Transverse colon (tissue), 4 donors: ENCODE data around the gene ABCG1. TPM values are rescaled to one million over a fixed set of nuclear protein-coding genes. Genes with fewer than 3 reads are reported as not detected.

Experiments used
- DNase-seq: peaks from one replicate; pipeline ENCODE4 v3.0.0-alpha.2; 2019
- H3K27ac ChIP-seq, 4 donors: fragments of 200-600 bp; sonication (generic); 2 replicates each; pipeline ENCODE4 v1.5.1; 2016 to 2018; ENCODE audit warnings: inconsistent platforms in 4 of 4
- H3K27me3 ChIP-seq: fragments of 200-600 bp; sonication (generic); 2 replicates; pipeline ENCODE4 v1.5.1; 2017; ENCODE audit warnings: inconsistent platforms
- H3K36me3 ChIP-seq, 4 donors: fragments of 200-600 bp; sonication (generic); 2 replicates each; pipeline ENCODE4 v1.5.1; 2017 to 2019; ENCODE audit warnings: inconsistent platforms in 4 of 4
- H3K4me1 ChIP-seq, 4 donors: fragments of 200-600 bp; sonication (generic); 2 replicates each; pipeline ENCODE4 v1.5.1; 2017 to 2020; ENCODE audit warnings: inconsistent platforms in 4 of 4
- H3K4me3 ChIP-seq, 4 donors: fragments of 200-600 bp; sonication (generic); 1 replicate in 1 of 4; 2 replicates in 3 of 4; pipeline versions ENCODE4 v1.5.1 to v1.6.1; 2017 to 2019; ENCODE audit warnings: inconsistent platforms in 4 of 4
- H3K9me3 ChIP-seq, 2 donors: fragments of 200-600 bp; sonication (generic); 2 replicates each; pipeline ENCODE4 v1.5.1; 2017 to 2019; ENCODE audit warnings: inconsistent platforms in 2 of 2
- CTCF ChIP-seq, 5 experiments: fragments of 200-600 bp in 3 of 5; fragments of 450-650 bp in 2 of 5; sonication (generic) in 3 of 5; IDR thresholded peaks; 1 replicate in 2 of 5; 2 replicates in 3 of 5; pipeline ENCODE4 v1.5.1; 2016 to 2017; ENCODE audit warnings: antibody characterized with exemption in 5 of 5, inconsistent platforms in 3 of 5, mild to moderate bottlenecking in 2 of 5, moderate library complexity in 1 of 5
- EP300 ChIP-seq: sonication (generic); formaldehyde crosslinking; IDR thresholded peaks from one replicate; pipeline ENCODE4 v1.6.1; 2017; ENCODE audit warnings: antibody characterized with exemption, low read depth
- POLR2A ChIP-seq: fragments of 450-650 bp; IDR thresholded peaks from one replicate; pipeline ENCODE4 v1.6.1; 2016; ENCODE audit warnings: antibody characterized with exemption, mild to moderate bottlenecking, moderate library complexity
- POLR2AphosphoS5 ChIP-seq, 3 donors: sonication (generic); formaldehyde crosslinking; IDR thresholded peaks; one replicate each; pipeline ENCODE4 v1.6.1; 2016; ENCODE audit warnings: antibody characterized with exemption in 3 of 3
- WGBS, 2 donors: methylation state at CpG; one replicate each; pipeline ENCODE4 v1.1.5; 2018; ENCODE audit warnings: low coverage in 1 of 2; 5-methylcytosine and 5-hydroxymethylcytosine counted together
- in situ Hi-C, 4 donors: fragments of 200-750 bp; cut with MboI; loops; one replicate each; pipeline versions ENCODE4 v1.15.0 to v1.15.1; 2017; ENCODE audit warnings: low sequenced_read_pairs in 3 of 4, low pct_ligation_motif_present in 1 of 4, low pct_unique_long_range_greater_than_20kb in 1 of 4
- intact Hi-C: fragments of 100-400 bp; cut with DNase I; formaldehyde crosslinking; loops from one replicate; pipeline ENCODE4 v1.15.1; 2023; ENCODE audit warnings: low total_unique reads
- total RNA-seq, 4 donors: library from RNA; depleted of rRNA; stranded (reverse); fragments of >200 nt; gene quantifications; one replicate each; pipeline ENCODE4 v1.1.0, GENCODE V29; 2016

ABCG1 gene
- total RNA-seq, 4 donors from 2014 or later, result 17.1 to 67.7 (median 53.2) TPM

DNA sequence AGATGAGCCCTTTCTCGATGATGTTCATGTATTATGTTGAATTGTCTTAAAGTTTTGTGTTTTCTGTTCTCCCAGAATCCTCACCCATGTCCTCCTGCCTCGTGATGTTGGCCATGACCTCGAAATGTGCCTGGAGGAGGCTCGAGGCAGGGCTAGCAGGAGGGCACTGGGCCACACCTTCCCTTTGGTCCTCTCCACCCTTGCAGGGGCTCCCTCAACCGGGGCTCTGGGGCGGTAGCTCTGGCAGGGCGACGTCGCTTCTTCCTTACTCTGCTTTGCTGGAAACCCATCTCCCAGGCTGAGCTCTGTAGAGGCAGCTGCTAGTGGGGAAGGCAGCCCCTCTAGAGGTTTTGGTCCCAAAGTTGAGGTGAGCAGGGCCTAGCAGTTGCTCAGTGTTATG is 82.0 kb downstream of the ABCG1 start:
- Histone ChIP-seq H3K4me1 (no peaks in the 10 kb centered on the region), H3K27me3 (no peaks in the 10 kb centered on the region), H3K4me3 (no peak overlapping the region), H3K27ac (no peak overlapping the region), H3K36me3 (no peaks in the 10 kb centered on the region), H3K9me3 (no peaks in the 10 kb centered on the region)
- intact Hi-C loops, result no loop called here
- no peak for DNase-seq
- TF ChIP-seq POLR2AphosphoS5 (IDR thresholded peaks at IDR 0.05) (no peak), CTCF (IDR thresholded peaks at IDR 0.05) (no peak), EP300 (no peak), POLR2A (no peak)
- WGBS, 2 donors, result 71 to 83% methylated on average over 2 to 9 of the region's 9 CpGs
- in situ Hi-C loops, result loop anchor here in 1 of 4 donors (25.0 kb wide), 1 partner anchor 261 kb away; no protein-coding TSS in a partner anchor

DNA sequence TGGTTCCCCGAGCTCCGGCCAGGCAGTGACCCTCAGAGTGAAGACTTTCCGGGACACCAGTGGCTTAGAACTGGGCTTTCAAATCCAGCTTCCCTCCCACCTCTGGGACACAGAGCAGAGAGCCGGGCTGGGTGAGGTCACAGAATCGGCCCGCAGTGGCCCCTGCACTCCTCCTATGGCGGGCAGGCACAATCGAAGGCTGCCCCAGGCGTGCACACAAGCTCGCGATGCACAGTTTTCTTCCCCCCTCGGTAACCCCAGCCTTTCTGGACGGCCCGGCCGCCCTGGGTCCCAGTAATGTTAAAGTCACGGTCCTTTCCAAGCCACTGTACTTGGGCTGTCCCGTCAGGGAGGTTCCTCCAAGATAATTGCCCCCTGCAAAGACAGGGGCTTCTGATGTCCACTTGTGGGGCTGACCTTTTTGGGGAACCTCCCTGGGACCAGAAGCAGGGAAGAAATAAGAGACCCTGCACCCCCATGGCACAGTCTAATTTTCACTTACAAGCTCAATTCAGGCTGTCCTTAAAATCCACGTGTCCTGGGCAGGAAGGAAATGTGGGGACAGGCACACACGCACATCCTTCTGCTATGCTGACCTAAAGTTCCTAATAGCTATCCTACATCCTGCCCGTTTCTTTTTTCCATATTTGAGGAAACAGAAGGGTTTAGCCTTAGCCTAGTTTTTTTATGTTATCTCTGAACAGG is 82.6 kb downstream of the ABCG1 start:
- TF ChIP-seq POLR2A (no peak), CTCF (IDR thresholded peaks at IDR 0.05) (no peak), POLR2AphosphoS5 (IDR thresholded peaks at IDR 0.05) (no peak), EP300 (no peak)
- DNase-seq, result no peak
- Histone ChIP-seq H3K27ac (no peak overlapping the region), H3K36me3 (no peaks in the 10 kb centered on the region), H3K4me3 (no peak overlapping the region), H3K4me1 (no peaks in the 10 kb centered on the region), H3K27me3 (no peaks in the 10 kb centered on the region), H3K9me3 (no peaks in the 10 kb centered on the region)
- in situ Hi-C loops (loop anchor here in 1 of 4 donors (25.0 kb wide), 1 partner anchor 261 kb away; no protein-coding TSS in a partner anchor), intact Hi-C loops (no loop called here)
- WGBS, 2 donors, result 74 to 88% methylated on average over 14 to 20 of the region's 20 CpGs

- in situ Hi-C loops (loop anchor here in 1 of 4 donors (25.0 kb wide), 1 partner anchor 260 kb away; no protein-coding TSS in a partner anchor), intact Hi-C loops (no loop called here)
- H3K9me3 ChIP-seq, result no peaks in the 10 kb centered on the region
- WGBS, 2 donors, result 71 to 73% methylated on average over 7 to 12 of the region's 12 CpGs
- peak; percentile 6 for DNase-seq
- H3K27ac ChIP-seq, result peak overlapping the region in 1 of 4 donors; percentile 21
- H3K27me3 ChIP-seq, result no peaks in the 10 kb centered on the region
- no peaks in the 10 kb centered on the region for H3K4me1 ChIP-seq
- no peak overlapping the region for H3K4me3 ChIP-seq
- TF ChIP-seq POLR2A (no peak), CTCF (IDR thresholded peaks at IDR 0.05) (no peak), POLR2AphosphoS5 (IDR thresholded peaks at IDR 0.05) (no peak), EP300 (no peak)
- H3K36me3 ChIP-seq, result no peaks in the 10 kb centered on the region
These were observed 83.2 kb downstream of the ABCG1 start for GRCh38 chr21:42302076-42302650.

GRCh38 chr21:42302794-42303193 is 83.9 kb downstream of the ABCG1 start:
- TF ChIP-seq POLR2AphosphoS5 (IDR thresholded peaks at IDR 0.05) (no peak), CTCF (IDR thresholded peaks at IDR 0.05) (no peak), EP300 (no peak), POLR2A (no peak)
- peak; percentile 4 for DNase-seq
- 57% methylated on average over 7 of the region's 7 CpGs; no CpG with 5 or more reads in 1 of the 2 donors for WGBS, 2 donors
- no peaks in the 10 kb centered on the region for H3K27me3 ChIP-seq
- no peaks in the 10 kb centered on the region for H3K4me1 ChIP-seq
- no peaks in the 10 kb centered on the region for H3K9me3 ChIP-seq
- intact Hi-C loops, result no loop called here
- H3K27ac ChIP-seq, result peak overlapping the region in 1 of 4 donors; percentile 21
- no peak overlapping the region for H3K4me3 ChIP-seq
- in situ Hi-C loops, result loop anchor here in 1 of 4 donors (25.0 kb wide), 1 partner anchor 260 kb away; no protein-coding TSS in a partner anchor
- H3K36me3 ChIP-seq, result no peaks in the 10 kb centered on the region
